HepG2 (cell line): ENCODE measurements around the gene ABCA13.

ENCODE experiments used
- ELF1 ChIP-seq: sonication (generic); formaldehyde crosslinking; IDR thresholded peaks from 2 replicates; pipeline ENCODE4 v1.4.0; 2020; ENCODE audit warnings: missing genetic modification reagents
- FOXJ3 ChIP-seq: sonication (generic); formaldehyde crosslinking; IDR thresholded peaks from 2 replicates; pipeline ENCODE4 v1.4.0; 2020; ENCODE audit warnings: missing genetic modification reagents, mild to moderate bottlenecking, borderline replicate concordance
- FOXK2 ChIP-seq: fragments of 450-650 bp; IDR thresholded peaks from 2 replicates; pipeline ENCODE4 v1.6.1; 2016
- FOXM1 ChIP-seq: sonication (generic); formaldehyde crosslinking; IDR thresholded peaks from 2 replicates; pipeline ENCODE4 v1.5.0; 2020; ENCODE audit warnings: missing genetic modification reagents
- REST ChIP-seq, 2 experiments: IDR thresholded peaks; 2 replicates each; pipeline ENCODE4 v1.6.1; 2011 to 2012; ENCODE audit warnings: low read length in 2 of 2, borderline replicate concordance in 1 of 2, low read depth in 1 of 2, mild to moderate bottlenecking in 1 of 2, moderate library complexity in 1 of 2
- TAF15 ChIP-seq: fragments of 200-400 bp; formaldehyde crosslinking; IDR thresholded peaks from one replicate; pipeline ENCODE4 v1.6.1; 2018; ENCODE audit warnings: mild to moderate bottlenecking, low read depth, low read length; ENCODE audit not compliant: poor library complexity, severe bottlenecking
- TCF7L2 ChIP-seq: IDR thresholded peaks from 2 replicates; pipeline ENCODE4 v1.6.1; 2011; ENCODE audit warnings: mild to moderate bottlenecking, low read depth, low read length, moderate library complexity
- ZBTB3 ChIP-seq: sonication (generic); formaldehyde crosslinking; IDR thresholded peaks from 2 replicates; pipeline ENCODE4 v1.4.0; 2020; ENCODE audit warnings: low read depth, mild to moderate bottlenecking, moderate library complexity, missing genetic modification reagents, borderline replicate concordance
- TF ChIP-seq, protein P1 (sequence below): sonication (generic); formaldehyde crosslinking; IDR thresholded peaks from 2 replicates; pipeline ENCODE4 v1.4.0; 2020; ENCODE audit warnings: missing genetic modification reagents

DNA sequence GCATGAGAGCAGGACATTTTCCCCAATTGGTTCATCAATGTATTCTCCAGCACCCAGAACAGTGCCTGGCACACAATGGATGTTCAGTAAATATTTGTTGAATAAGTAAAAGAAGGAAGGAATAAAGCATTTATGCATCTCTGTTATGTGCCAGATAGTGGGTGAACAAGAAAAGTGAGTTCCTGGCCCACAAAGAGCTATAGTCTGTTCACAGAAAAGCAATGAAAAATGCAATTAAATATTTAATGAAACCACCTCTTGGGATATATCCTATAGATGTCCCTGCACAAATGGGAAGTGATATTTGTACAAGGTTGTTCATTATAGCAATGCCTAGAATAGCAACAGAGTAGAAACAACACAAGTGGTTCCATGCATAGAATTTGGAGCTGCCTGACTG, 2.1 kb downstream of the ABCA13 start:
- TF ChIP-seq FOXK2 (no peak), FOXJ3 (CRISPR knock-in tag) (no peak), TCF7L2 (no peak), REST (IDR thresholded peaks at IDR 0.05; ENCODE audit: borderline replicate concordance in 1 of 2, low read depth in 1 of 2, low read length in 2 of 2) (no peak), TAF15 (no peak), ZBTB3 (no peak), ELF1 (CRISPR knock-in tag) (no peak), FOXM1 (CRISPR knock-in tag) (no peak)
- TF ChIP-seq, protein P1, sequence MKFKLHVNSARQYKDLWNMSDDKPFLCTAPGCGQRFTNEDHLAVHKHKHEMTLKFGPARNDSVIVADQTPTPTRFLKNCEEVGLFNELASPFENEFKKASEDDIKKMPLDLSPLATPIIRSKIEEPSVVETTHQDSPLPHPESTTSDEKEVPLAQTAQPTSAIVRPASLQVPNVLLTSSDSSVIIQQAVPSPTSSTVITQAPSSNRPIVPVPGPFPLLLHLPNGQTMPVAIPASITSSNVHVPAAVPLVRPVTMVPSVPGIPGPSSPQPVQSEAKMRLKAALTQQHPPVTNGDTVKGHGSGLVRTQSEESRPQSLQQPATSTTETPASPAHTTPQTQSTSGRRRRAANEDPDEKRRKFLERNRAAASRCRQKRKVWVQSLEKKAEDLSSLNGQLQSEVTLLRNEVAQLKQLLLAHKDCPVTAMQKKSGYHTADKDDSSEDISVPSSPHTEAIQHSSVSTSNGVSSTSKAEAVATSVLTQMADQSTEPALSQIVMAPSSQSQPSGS (CRISPR knock-in tag): no peak
